Endothelial cell of umbilical vein (primary cell): Measurements from ENCODE around the gene SNX25.

Experiments
- EZH2 ChIP-seq: IDR thresholded peaks from 2 replicates; pipeline ENCODE4 v1.6.1; 2012; ENCODE audit warnings: borderline replicate concordance, low read depth, mild to moderate bottlenecking, moderate library complexity, low read length, inconsistent platforms; ENCODE audit not compliant: severe bottlenecking
- FOS ChIP-seq: IDR thresholded peaks from 2 replicates; pipeline ENCODE4 v1.6.1; 2011; ENCODE audit warnings: mild to moderate bottlenecking, low read length, moderate library complexity, borderline replicate concordance; ENCODE audit not compliant: insufficient read depth
- JUN ChIP-seq: IDR thresholded peaks from 2 replicates; pipeline ENCODE4 v1.6.1; 2011; ENCODE audit warnings: borderline replicate concordance, low read depth; ENCODE audit not compliant: insufficient read length, insufficient read depth
- MYC ChIP-seq: IDR thresholded peaks from one replicate; pipeline ENCODE4 v1.6.1; 2011; ENCODE audit warnings: mild to moderate bottlenecking, low read depth, low read length
- POLR2A ChIP-seq: IDR thresholded peaks from 2 replicates; pipeline ENCODE4 v1.6.1; 2012; ENCODE audit warnings: low read depth, mild to moderate bottlenecking, control low read depth, low read length
- POLR2AphosphoS5 ChIP-seq: IDR thresholded peaks from 2 replicates; pipeline ENCODE4 v1.6.1; 2012; ENCODE audit warnings: low read depth, mild to moderate bottlenecking, control low read depth, low read length, moderate library complexity; ENCODE audit not compliant: insufficient read depth
- TF ChIP-seq, protein P1 (sequence below), 2 donors: IDR thresholded peaks; 1 replicate in 1 of 2; 2 replicates in 1 of 2; pipeline ENCODE4 v1.5.1; 2011; ENCODE audit warnings: low read length in 2 of 2, mild to moderate bottlenecking in 2 of 2, moderate library complexity in 2 of 2, control low read depth in 1 of 2, inconsistent platforms in 1 of 2, low read depth in 1 of 2; ENCODE audit not compliant: insufficient read depth in 1 of 2; ENCODE audit errors: extremely low read depth in 1 of 2
- TF ChIP-seq, protein P2 (sequence below): IDR thresholded peaks from 2 replicates; pipeline ENCODE4 v1.6.1; 2011; ENCODE audit not compliant: insufficient read depth, insufficient read length

DNA sequence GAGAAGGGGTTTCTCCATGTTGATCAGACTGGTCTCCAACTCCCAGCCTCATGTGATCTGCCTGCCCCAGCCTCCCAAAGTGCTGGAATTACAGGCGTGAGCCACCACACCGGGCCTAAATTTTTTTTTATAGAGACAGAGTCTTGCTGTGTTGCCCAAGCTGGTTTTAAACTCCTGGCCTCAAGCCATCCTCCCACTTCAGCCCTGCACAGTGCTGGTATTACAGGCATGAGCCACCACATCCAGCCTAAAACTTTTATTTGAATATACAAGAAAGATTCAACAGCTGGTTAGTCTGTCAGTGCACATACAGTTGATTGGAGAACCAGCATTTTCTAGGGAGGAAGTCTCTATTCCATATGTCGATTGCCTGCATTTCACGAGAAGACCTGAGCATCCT is 95.1 kb downstream of the SNX25 start:
- no peak for TF ChIP-seq EZH2
- TF ChIP-seq POLR2AphosphoS5, result no peak
- TF ChIP-seq, protein P1, sequence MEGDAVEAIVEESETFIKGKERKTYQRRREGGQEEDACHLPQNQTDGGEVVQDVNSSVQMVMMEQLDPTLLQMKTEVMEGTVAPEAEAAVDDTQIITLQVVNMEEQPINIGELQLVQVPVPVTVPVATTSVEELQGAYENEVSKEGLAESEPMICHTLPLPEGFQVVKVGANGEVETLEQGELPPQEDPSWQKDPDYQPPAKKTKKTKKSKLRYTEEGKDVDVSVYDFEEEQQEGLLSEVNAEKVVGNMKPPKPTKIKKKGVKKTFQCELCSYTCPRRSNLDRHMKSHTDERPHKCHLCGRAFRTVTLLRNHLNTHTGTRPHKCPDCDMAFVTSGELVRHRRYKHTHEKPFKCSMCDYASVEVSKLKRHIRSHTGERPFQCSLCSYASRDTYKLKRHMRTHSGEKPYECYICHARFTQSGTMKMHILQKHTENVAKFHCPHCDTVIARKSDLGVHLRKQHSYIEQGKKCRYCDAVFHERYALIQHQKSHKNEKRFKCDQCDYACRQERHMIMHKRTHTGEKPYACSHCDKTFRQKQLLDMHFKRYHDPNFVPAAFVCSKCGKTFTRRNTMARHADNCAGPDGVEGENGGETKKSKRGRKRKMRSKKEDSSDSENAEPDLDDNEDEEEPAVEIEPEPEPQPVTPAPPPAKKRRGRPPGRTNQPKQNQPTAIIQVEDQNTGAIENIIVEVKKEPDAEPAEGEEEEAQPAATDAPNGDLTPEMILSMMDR (IDR thresholded peaks at IDR 0.05; ENCODE audit: extremely low read depth in 1 of 2, insufficient read depth in 1 of 2, low read depth in 1 of 2, low read length in 2 of 2), result no peak
- TF ChIP-seq POLR2A, result no peak
- TF ChIP-seq, protein P2, sequence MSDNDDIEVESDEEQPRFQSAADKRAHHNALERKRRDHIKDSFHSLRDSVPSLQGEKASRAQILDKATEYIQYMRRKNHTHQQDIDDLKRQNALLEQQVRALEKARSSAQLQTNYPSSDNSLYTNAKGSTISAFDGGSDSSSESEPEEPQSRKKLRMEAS, result no peak
- no peak for TF ChIP-seq MYC
- TF ChIP-seq JUN, result no peak
- no peak for TF ChIP-seq FOS
